Measurements from ENCODE around the gene ADAT2.

ADAT2 gene

GRCh38 chr6:143450453-143451371 lies at the start of gene ADAT2, which contains the start of gene PEX3:
TSS of gene ADAT2 (minus strand) at chr6:143450695. CDS start at chr6:143450658, 37 bp downstream.
TSS of gene PEX3 (plus strand) at chr6:143450805. CDS start at chr6:143451043, 238 bp downstream.
- H3K27ac ChIP-seq: peak within 1 kb of the TSS; percentile 81
- TF ChIP-seq CTCF (conservative IDR thresholded peaks at IDR 0.05): no peak

- TF ChIP-seq CTCF (conservative IDR thresholded peaks at IDR 0.05): no peak
- H3K27ac ChIP-seq: no peak overlapping the region
Observed at GRCh38 chr6:143498428-143498827, 47.9 kb upstream of the ADAT2 start.

GRCh38 chr6:143496974-143497373 lies 46.5 kb upstream of the ADAT2 start:
- H3K27ac ChIP-seq: no peak overlapping the region
- no peak for TF ChIP-seq CTCF (conservative IDR thresholded peaks at IDR 0.05)

- TF ChIP-seq CTCF (conservative IDR thresholded peaks at IDR 0.05): no peak
- H3K27ac ChIP-seq: no peak overlapping the region
Observed at GRCh38 chr6:143490775-143491174, 40.3 kb upstream of the ADAT2 start.

- no peak overlapping the region for H3K27ac ChIP-seq
- no peak for TF ChIP-seq CTCF (conservative IDR thresholded peaks at IDR 0.05)
Observed at GRCh38 chr6:143490244-143490643, 39.7 kb upstream of the ADAT2 start.

GRCh38 chr6:143486752-143487151 lies 36.3 kb upstream of the ADAT2 start:
- H3K27ac ChIP-seq: no peak overlapping the region
- TF ChIP-seq CTCF (conservative IDR thresholded peaks at IDR 0.05): no peak

GRCh38 chr6:143485967-143486366 lies 35.5 kb upstream of the ADAT2 start:
- no peak overlapping the region for H3K27ac ChIP-seq
- no peak for TF ChIP-seq CTCF (conservative IDR thresholded peaks at IDR 0.05)
